ENCODE data around the gene PTPN7.

Gene PTPN7

DNA sequence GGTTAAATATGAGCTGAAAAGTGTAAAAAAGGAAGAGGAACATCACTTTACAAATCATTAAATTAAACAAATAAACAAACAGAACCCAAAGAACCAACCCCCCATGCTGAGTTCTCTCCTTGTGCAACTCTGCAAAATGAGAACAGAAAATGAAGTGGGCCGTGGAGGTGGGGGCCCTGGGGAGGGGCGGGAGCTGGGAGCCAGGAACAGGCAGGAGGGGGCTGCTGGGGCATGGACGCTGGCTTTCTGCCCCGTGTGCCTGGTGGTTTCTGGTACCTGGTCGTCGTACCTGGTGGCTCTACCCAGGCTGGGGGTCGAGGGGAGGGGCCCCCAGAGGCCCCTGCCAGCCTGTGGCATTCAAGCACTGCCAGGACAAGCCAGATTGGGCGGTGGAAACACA is 26.9 kb downstream of the PTPN7 start:
- Histone ChIP-seq H3K4me1 (ENCODE audit: insufficient read depth, insufficient read length) (peaks cover 31% of the 10 kb centered on the region), H3K27me3 (ENCODE audit: insufficient read depth, insufficient read length) (no peaks in the 10 kb centered on the region), H3K36me3 (ENCODE audit: insufficient read depth, insufficient read length, low read length) (peaks cover 53% of the 10 kb centered on the region), H3K9ac (ENCODE audit: insufficient read length, low read depth) (no peak overlapping the region), H3K9me3 (ENCODE audit: insufficient read depth, low read length) (no peaks in the 10 kb centered on the region), H3K4me3 (ENCODE audit: insufficient read length, low read depth) (no peak overlapping the region)
- no peak for DNase-seq (ENCODE audit: low read depth, low spot score)
- TF ChIP-seq YY1 (IDR thresholded peaks at IDR 0.05; ENCODE audit: insufficient read depth, insufficient read length) (no peak), ZNF274 (IDR thresholded peaks at IDR 0.05; ENCODE audit: low read depth, low read length) (no peak), SUZ12 (IDR thresholded peaks at IDR 0.05; ENCODE audit: extremely low read depth, insufficient read depth, insufficient read length) (no peak)

GRCh38 chr1:202133001-202133400 is 27.4 kb downstream of the PTPN7 start:
- H3K9me3 ChIP-seq (ENCODE audit: insufficient read depth, low read length) = no peaks in the 10 kb centered on the region
- peaks cover 27% of the 10 kb centered on the region for H3K4me1 ChIP-seq (ENCODE audit: insufficient read depth, insufficient read length)
- H3K36me3 ChIP-seq (ENCODE audit: insufficient read depth, insufficient read length, low read length) = peaks cover 48% of the 10 kb centered on the region
- H3K9ac ChIP-seq (ENCODE audit: insufficient read length, low read depth) = peak overlapping the region; percentile 51
- H3K4me3 ChIP-seq (ENCODE audit: insufficient read length, low read depth) = no peak overlapping the region
- no peak for TF ChIP-seq SUZ12 (IDR thresholded peaks at IDR 0.05; ENCODE audit: extremely low read depth, insufficient read depth, insufficient read length)
- TF ChIP-seq YY1 (IDR thresholded peaks at IDR 0.05; ENCODE audit: insufficient read depth, insufficient read length) = no peak
- TF ChIP-seq ZNF274 (IDR thresholded peaks at IDR 0.05; ENCODE audit: low read depth, low read length) = no peak
- H3K27me3 ChIP-seq (ENCODE audit: insufficient read depth, insufficient read length) = no peaks in the 10 kb centered on the region
- no peak for DNase-seq (ENCODE audit: low read depth, low spot score)

- Histone ChIP-seq H3K36me3 (ENCODE audit: insufficient read depth, insufficient read length, low read length) (peaks cover 42% of the 10 kb centered on the region), H3K4me1 (ENCODE audit: insufficient read depth, insufficient read length) (peaks cover 25% of the 10 kb centered on the region), H3K9me3 (ENCODE audit: insufficient read depth, low read length) (no peaks in the 10 kb centered on the region), H3K4me3 (ENCODE audit: insufficient read length, low read depth) (no peak overlapping the region), H3K27me3 (ENCODE audit: insufficient read depth, insufficient read length) (no peaks in the 10 kb centered on the region), H3K9ac (ENCODE audit: insufficient read length, low read depth) (no peak overlapping the region)
- DNase-seq (ENCODE audit: low read depth, low spot score) = no peak
- TF ChIP-seq YY1 (IDR thresholded peaks at IDR 0.05; ENCODE audit: insufficient read depth, insufficient read length) = no peak
- no peak for TF ChIP-seq SUZ12 (IDR thresholded peaks at IDR 0.05; ENCODE audit: extremely low read depth, insufficient read depth, insufficient read length)
- TF ChIP-seq ZNF274 (IDR thresholded peaks at IDR 0.05; ENCODE audit: low read depth, low read length) = no peak
Measured at GRCh38 chr1:202131956-202132821, 28.2 kb downstream of the PTPN7 start.

DNA sequence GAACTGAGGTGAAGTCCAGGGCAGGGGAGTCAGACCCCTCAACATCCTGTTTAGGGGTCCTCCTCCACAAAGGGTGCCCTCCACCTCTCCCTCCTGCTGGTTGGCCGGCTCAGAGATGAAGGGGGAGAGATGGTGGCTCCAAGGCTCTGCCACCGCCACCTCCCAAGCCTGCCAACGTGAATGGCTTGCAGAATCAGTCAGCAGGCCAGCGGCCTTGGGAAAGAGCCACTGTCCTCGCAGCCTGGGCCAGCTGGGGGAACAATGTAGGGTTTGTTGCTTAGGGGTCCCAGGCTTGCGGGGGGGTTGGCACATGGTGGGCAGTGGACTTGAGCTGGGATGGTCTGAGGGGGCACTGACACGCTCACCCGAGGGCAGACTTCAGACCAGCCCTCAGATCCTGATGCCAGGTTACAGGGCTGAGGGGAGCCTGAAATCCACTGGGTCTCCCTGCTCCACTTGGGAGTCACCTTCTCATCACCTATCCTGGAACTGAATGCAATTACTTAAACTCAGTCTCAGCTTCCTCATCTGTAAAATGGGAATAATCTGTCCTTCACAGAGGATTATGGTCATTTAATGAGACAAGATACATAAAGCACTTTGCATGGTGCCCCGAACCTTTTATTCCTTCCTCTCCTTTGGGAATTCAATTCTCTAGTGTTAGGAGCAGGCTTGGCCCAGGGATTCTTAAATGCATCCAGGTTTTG is 29.4 kb downstream of the PTPN7 start:
- Histone ChIP-seq H3K9ac (ENCODE audit: insufficient read length, low read depth) (no peak overlapping the region), H3K27me3 (ENCODE audit: insufficient read depth, insufficient read length) (no peaks in the 10 kb centered on the region), H3K4me3 (ENCODE audit: insufficient read length, low read depth) (no peak overlapping the region), H3K9me3 (ENCODE audit: insufficient read depth, low read length) (no peaks in the 10 kb centered on the region), H3K36me3 (ENCODE audit: insufficient read depth, insufficient read length, low read length) (peaks cover 38% of the 10 kb centered on the region), H3K4me1 (ENCODE audit: insufficient read depth, insufficient read length) (peaks cover 25% of the 10 kb centered on the region)
- TF ChIP-seq YY1 (IDR thresholded peaks at IDR 0.05; ENCODE audit: insufficient read depth, insufficient read length) = no peak
- no peak for TF ChIP-seq ZNF274 (IDR thresholded peaks at IDR 0.05; ENCODE audit: low read depth, low read length)
- no peak for TF ChIP-seq SUZ12 (IDR thresholded peaks at IDR 0.05; ENCODE audit: extremely low read depth, insufficient read depth, insufficient read length)
- DNase-seq (ENCODE audit: low read depth, low spot score) = no peak

DNA sequence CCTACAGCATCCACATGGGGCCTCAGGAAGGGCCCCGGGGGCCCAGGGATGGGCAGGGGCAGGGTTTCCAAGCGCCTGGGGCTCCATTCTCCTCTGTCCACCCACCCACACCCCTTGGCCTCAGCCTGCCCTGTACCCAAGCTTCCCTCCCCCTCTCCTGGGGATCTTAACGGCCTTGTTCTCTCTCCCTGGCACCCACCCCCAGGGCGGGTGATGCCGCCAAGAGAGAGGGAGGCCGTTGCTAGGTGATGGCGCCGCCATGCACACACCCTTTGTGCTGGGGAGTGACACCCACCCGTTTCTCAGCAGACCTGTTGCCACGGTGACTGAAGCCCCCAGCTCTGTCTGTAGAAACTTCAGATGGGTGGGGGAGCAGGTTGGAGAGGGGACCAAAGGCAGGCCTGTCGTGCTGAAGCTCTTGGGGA is 30.1 kb downstream of the PTPN7 start:
- H3K36me3 ChIP-seq (ENCODE audit: insufficient read depth, insufficient read length, low read length) = peaks cover 31% of the 10 kb centered on the region
- H3K9ac ChIP-seq (ENCODE audit: insufficient read length, low read depth) = no peak overlapping the region
- no peak for DNase-seq (ENCODE audit: low read depth, low spot score)
- H3K4me3 ChIP-seq (ENCODE audit: insufficient read length, low read depth) = no peak overlapping the region
- no peaks in the 10 kb centered on the region for H3K27me3 ChIP-seq (ENCODE audit: insufficient read depth, insufficient read length)
- no peaks in the 10 kb centered on the region for H3K9me3 ChIP-seq (ENCODE audit: insufficient read depth, low read length)
- H3K4me1 ChIP-seq (ENCODE audit: insufficient read depth, insufficient read length) = peaks cover 25% of the 10 kb centered on the region
- no peak for TF ChIP-seq YY1 (IDR thresholded peaks at IDR 0.05; ENCODE audit: insufficient read depth, insufficient read length)
- no peak for TF ChIP-seq ZNF274 (IDR thresholded peaks at IDR 0.05; ENCODE audit: low read depth, low read length)
- TF ChIP-seq SUZ12 (IDR thresholded peaks at IDR 0.05; ENCODE audit: extremely low read depth, insufficient read depth, insufficient read length) = no peak

GRCh38 chr1:202129453-202130296 is 30.7 kb downstream of the PTPN7 start:
- DNase-seq (ENCODE audit: low read depth, low spot score) = no peak

More at GRCh38 chr1:202129453-202130296, 30.7 kb downstream of the PTPN7 start:
- H3K27me3 ChIP-seq (ENCODE audit: insufficient read depth, insufficient read length) = no peaks in the 10 kb centered on the region
- H3K9me3 ChIP-seq (ENCODE audit: insufficient read depth, low read length) = no peaks in the 10 kb centered on the region
- H3K4me3 ChIP-seq (ENCODE audit: insufficient read length, low read depth) = no peak overlapping the region
- peaks cover 22% of the 10 kb centered on the region for H3K4me1 ChIP-seq (ENCODE audit: insufficient read depth, insufficient read length)
- peaks cover 27% of the 10 kb centered on the region for H3K36me3 ChIP-seq (ENCODE audit: insufficient read depth, insufficient read length, low read length)
- TF ChIP-seq SUZ12 (IDR thresholded peaks at IDR 0.05; ENCODE audit: extremely low read depth, insufficient read depth, insufficient read length) (no peak), YY1 (IDR thresholded peaks at IDR 0.05; ENCODE audit: insufficient read depth, insufficient read length) (no peak), ZNF274 (IDR thresholded peaks at IDR 0.05; ENCODE audit: low read depth, low read length) (no peak)
- no peak overlapping the region for H3K9ac ChIP-seq (ENCODE audit: insufficient read length, low read depth)

Data from NT2/D1 (cell line).